K562 (cell line): ENCODE data around the gene ADCY6. TPM values are rescaled to one million over a fixed set of nuclear protein-coding genes. Genes with fewer than 3 reads are reported as not detected.
A peak's percentile ranks its signal among the peaks of the same experiment; 100 is the strongest.

Experiments used
- ARID4B ChIP-seq: sonication (generic); formaldehyde crosslinking; IDR thresholded peaks from 2 replicates; pipeline ENCODE4 v1.8.0; 2022; ENCODE audit warnings: mild to moderate bottlenecking, missing genetic modification reagents
- BDP1 ChIP-seq: IDR thresholded peaks from 3 replicates; pipeline ENCODE4 v1.6.1; 2011; ENCODE audit not compliant: insufficient read length, insufficient read depth
- COPS2 ChIP-seq: fragments of 450-650 bp; conservative IDR thresholded peaks from 2 replicates; pipeline ENCODE4 v1.6.1; 2016; ENCODE audit warnings: mild to moderate bottlenecking, moderate library complexity
- VEZF1 ChIP-seq: fragments of 200-800 bp; sonication (Bioruptor generic); IDR thresholded peaks from 2 replicates; pipeline ENCODE4 v1.6.1; 2017; ENCODE audit warnings: missing genetic modification characterization, missing compliant biosample characterization
- ZNF121 ChIP-seq: sonication (generic); formaldehyde crosslinking; conservative IDR thresholded peaks from 2 replicates; pipeline ENCODE4 v1.8.0; 2022; ENCODE audit warnings: missing genetic modification reagents
- polyA plus RNA-seq, 8 experiments: library from polyadenylated mRNA; depleted of rRNA in 4 of 8; stranded (reverse) in 5 of 8; unstranded in 3 of 8; fragments of >200 nt; fragmentation: Nextera tagmentation in 2 of 8; fragmentation: Illumina TruSeq in 1 of 8; extraction: Ambion mirVana in 2 of 8; extraction: Trizol in 1 of 8; gene quantifications; 2 replicates each; pipeline versions ENCODE4 v1.2.1 to v1.2.3, GENCODE V29; 2011 to 2014; ENCODE audit warnings: inconsistent platforms in 1 of 8, missing spikeins in 1 of 8
- total RNA-seq, 7 experiments: library from RNA; depleted of rRNA in 6 of 7; stranded (reverse); fragments of >200 nt in 6 of 7; fragmentation: Illumina TruSeq in 2 of 7; extraction: Trizol in 2 of 7; gene quantifications; 2 replicates each; pipeline versions ENCODE4 v1.2.1 to v1.2.3, GENCODE V29; 2011 to 2021; ENCODE audit warnings: low replicate concordance in 1 of 7
- TF ChIP-seq, protein P1 (sequence below): fragments of 250-450 bp; sonication (Bioruptor Pico); IDR thresholded peaks from 2 replicates; pipeline ENCODE4 v1.8.0; 2022; ENCODE audit warnings: inconsistent platforms, mild to moderate bottlenecking, moderate library complexity, borderline replicate concordance
- TF ChIP-seq, protein P2 (sequence below): fragments of 250-450 bp; sonication (Bioruptor Pico); IDR thresholded peaks from 2 replicates; pipeline ENCODE4 v1.9.0; 2021; ENCODE audit warnings: mild to moderate bottlenecking, inconsistent platforms
- TF ChIP-seq, protein P3 (sequence below), 2 experiments: IDR thresholded peaks; 2 replicates each; pipeline ENCODE4 v1.6.1; 2011; ENCODE audit warnings: borderline replicate concordance in 1 of 2, control low read depth in 1 of 2, low read depth in 1 of 2, low read length in 1 of 2, mild to moderate bottlenecking in 1 of 2, mixed read lengths in 1 of 2, moderate library complexity in 1 of 2; ENCODE audit not compliant: insufficient read depth in 1 of 2, insufficient read length in 1 of 2, poor library complexity in 1 of 2, severe bottlenecking in 1 of 2; ENCODE audit errors: extremely low read depth in 1 of 2

ADCY6 gene
- total and polyA plus RNA-seq, 9 of the 15 experiments (the other 6 are each of a cell fraction or from before 2014, with no cell fraction given), result 0.01 to 1.0 (median 0.53) TPM

- TF ChIP-seq, protein P1, sequence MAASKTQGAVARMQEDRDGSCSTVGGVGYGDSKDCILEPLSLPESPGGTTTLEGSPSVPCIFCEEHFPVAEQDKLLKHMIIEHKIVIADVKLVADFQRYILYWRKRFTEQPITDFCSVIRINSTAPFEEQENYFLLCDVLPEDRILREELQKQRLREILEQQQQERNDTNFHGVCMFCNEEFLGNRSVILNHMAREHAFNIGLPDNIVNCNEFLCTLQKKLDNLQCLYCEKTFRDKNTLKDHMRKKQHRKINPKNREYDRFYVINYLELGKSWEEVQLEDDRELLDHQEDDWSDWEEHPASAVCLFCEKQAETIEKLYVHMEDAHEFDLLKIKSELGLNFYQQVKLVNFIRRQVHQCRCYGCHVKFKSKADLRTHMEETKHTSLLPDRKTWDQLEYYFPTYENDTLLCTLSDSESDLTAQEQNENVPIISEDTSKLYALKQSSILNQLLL, result no peak
- TF ChIP-seq ZNF121 (no peak), COPS2 (no peak), BDP1 (no peak), VEZF1 (CRISPR knock-in tag) (peak; percentile 79), ARID4B (peak; percentile 36)
- TF ChIP-seq, protein P2, sequence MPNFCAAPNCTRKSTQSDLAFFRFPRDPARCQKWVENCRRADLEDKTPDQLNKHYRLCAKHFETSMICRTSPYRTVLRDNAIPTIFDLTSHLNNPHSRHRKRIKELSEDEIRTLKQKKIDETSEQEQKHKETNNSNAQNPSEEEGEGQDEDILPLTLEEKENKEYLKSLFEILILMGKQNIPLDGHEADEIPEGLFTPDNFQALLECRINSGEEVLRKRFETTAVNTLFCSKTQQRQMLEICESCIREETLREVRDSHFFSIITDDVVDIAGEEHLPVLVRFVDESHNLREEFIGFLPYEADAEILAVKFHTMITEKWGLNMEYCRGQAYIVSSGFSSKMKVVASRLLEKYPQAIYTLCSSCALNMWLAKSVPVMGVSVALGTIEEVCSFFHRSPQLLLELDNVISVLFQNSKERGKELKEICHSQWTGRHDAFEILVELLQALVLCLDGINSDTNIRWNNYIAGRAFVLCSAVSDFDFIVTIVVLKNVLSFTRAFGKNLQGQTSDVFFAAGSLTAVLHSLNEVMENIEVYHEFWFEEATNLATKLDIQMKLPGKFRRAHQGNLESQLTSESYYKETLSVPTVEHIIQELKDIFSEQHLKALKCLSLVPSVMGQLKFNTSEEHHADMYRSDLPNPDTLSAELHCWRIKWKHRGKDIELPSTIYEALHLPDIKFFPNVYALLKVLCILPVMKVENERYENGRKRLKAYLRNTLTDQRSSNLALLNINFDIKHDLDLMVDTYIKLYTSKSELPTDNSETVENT (CRISPR knock-in tag), result no peak
- TF ChIP-seq, protein P3, sequence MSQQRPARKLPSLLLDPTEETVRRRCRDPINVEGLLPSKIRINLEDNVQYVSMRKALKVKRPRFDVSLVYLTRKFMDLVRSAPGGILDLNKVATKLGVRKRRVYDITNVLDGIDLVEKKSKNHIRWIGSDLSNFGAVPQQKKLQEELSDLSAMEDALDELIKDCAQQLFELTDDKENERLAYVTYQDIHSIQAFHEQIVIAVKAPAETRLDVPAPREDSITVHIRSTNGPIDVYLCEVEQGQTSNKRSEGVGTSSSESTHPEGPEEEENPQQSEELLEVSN (IDR thresholded peaks at IDR 0.05; ENCODE audit: borderline replicate concordance in 1 of 2, extremely low read depth in 1 of 2, insufficient read depth in 1 of 2, insufficient read length in 1 of 2, low read depth in 1 of 2, low read length in 1 of 2, poor library complexity in 1 of 2, severe bottlenecking in 1 of 2), result peak; percentile 75 to 86
These were observed 72.2 kb downstream of the ADCY6 start, which contains the start of gene CCNT1 (continued) for GRCh38 chr12:48716493-48717251.
